H1 (cell line): Measurements from ENCODE around the gene ABCA9. TPM values are rescaled to one million over a fixed set of nuclear protein-coding genes. Genes with fewer than 3 reads are reported as not detected.

Experiments used
- BRCA1 ChIP-seq: IDR thresholded peaks from 2 replicates; pipeline ENCODE4 v1.6.1; 2012; ENCODE audit warnings: low read depth, low read length, improper control_type of control experiment
- CHD1 ChIP-seq: IDR thresholded peaks from 2 replicates; pipeline ENCODE4 v1.6.1; 2012; ENCODE audit warnings: low read depth, low read length, improper control_type of control experiment
- ZNF274 ChIP-seq: IDR thresholded peaks from 2 replicates; pipeline ENCODE4 v1.7.0; 2012; ENCODE audit warnings: low read length, borderline replicate concordance; ENCODE audit errors: extremely low read depth
- polyA plus RNA-seq, 7 experiments: library from polyadenylated mRNA; depleted of rRNA in 3 of 7; stranded (reverse) in 5 of 7; unstranded in 2 of 7; fragments of >200 nt in 5 of 7; fragments of 200-250 nt in 2 of 7; gene quantifications; 1 replicate in 5 of 7; 2 replicates in 1 of 7; 4 replicates in 1 of 7; pipeline versions ENCODE4 v1.2.1 to v1.2.3, GENCODE V29; 2011 to 2013; ENCODE audit warnings: missing spikeins in 2 of 7, mixed read lengths in 2 of 7
- total RNA-seq: library from RNA; stranded (reverse); fragmentation: NEBNext Ultra II Directional; extraction: Animal tissue kit (Norgen Biotek cat#: 25700); gene quantifications from 2 replicates; pipeline ENCODE4 v1.2.1, GENCODE V29; 2021

Gene ABCA9
- total and polyA plus RNA-seq, 2 of the 8 experiments (the other 6 are each of a cell fraction or from before 2014, with no cell fraction given): not detected

DNA sequence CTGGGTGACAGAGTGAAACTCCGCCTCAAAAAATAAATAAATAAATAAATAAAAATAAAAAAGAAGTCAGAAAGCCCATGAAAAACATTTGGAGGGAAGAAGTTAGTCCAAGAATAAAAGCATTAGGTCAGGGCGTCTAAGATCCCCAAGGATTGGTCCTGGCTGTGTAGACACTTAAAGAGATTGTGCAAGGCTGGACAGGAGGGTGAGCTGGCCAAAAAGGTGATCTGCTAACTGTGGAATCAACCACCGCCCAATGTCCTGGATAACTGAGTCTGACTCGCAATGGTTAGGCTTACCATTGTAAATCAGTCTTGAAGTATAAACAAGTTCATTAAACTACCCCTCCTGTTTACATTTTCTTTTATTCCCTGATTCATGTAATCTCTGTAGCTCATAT is 96.8 kb downstream of the ABCA9 start (continued):
- no peak for TF ChIP-seq ZNF274
- TF ChIP-seq CHD1: no peak
- TF ChIP-seq BRCA1: no peak
